Measurements from ENCODE around the gene PLIN4.

Gene PLIN4

GRCh38 chr19:4488496-4488895 lies 29.8 kb downstream of the PLIN4 start:
- no peak for DNase-seq

- DNase-seq, result no peak
These were observed 30.7 kb downstream of the PLIN4 start for GRCh38 chr19:4487572-4487971.

- no peak for DNase-seq
These were observed 34.9 kb downstream of the PLIN4 start for GRCh38 chr19:4483385-4483784.

- no peak for DNase-seq
These were observed 35.4 kb downstream of the PLIN4 start for GRCh38 chr19:4482721-4483364.

GRCh38 chr19:4477034-4477801 lies 41.1 kb downstream of the PLIN4 start:
- DNase-seq, result no peak

- DNase-seq, result peak; percentile 78
These were observed 43.7 kb downstream of the PLIN4 start for GRCh38 chr19:4474514-4475022.

GRCh38 chr19:4473763-4474513 lies 44.3 kb downstream of the PLIN4 start:
- DNase-seq, result no peak

GRCh38 chr19:4473011-4473762 lies 45.1 kb downstream of the PLIN4 start:
- no peak for DNase-seq

- no peak for DNase-seq
These were observed 45.9 kb downstream of the PLIN4 start, which contains the start of gene HDGFL2 for GRCh38 chr19:4472174-4472974. HDGFL2 (plus strand) TSS chr19:4472297; CDS start chr19:4472351, 54 bp downstream.

GRCh38 chr19:4471403-4472173 lies 46.7 kb downstream of the PLIN4 start:
- DNase-seq, result peak; percentile 99

GRCh38 chr19:4467835-4468234 lies 50.5 kb downstream of the PLIN4 start:
- DNase-seq, result no peak

GRCh38 chr19:4464815-4465581 lies 53.3 kb downstream of the PLIN4 start:
- DNase-seq, result peak; percentile 3

GRCh38 chr19:4457654-4458395 lies 60.5 kb downstream of the PLIN4 start, which contains the start of gene UBXN6:
UBXN6 (minus strand) TSS chr19:4457794; CDS start chr19:4457697, 97 bp downstream.
- DNase-seq, result peak; percentile 98

- DNase-seq, result peak; percentile 87
These were observed 61.2 kb downstream of the PLIN4 start for GRCh38 chr19:4456843-4457653.

- peak; percentile 68 for DNase-seq
These were observed 61.8 kb downstream of the PLIN4 start for GRCh38 chr19:4456476-4456842.

GRCh38 chr19:4455719-4456475 lies 62.4 kb downstream of the PLIN4 start:
- DNase-seq, result peak; percentile 70

All from left hindlimb (tissue), 1 donor.